H1 (cell line): Measurements from ENCODE around the gene ASB7. TPM values are rescaled to one million over a fixed set of nuclear protein-coding genes. Genes with fewer than 3 reads are reported as not detected.

Source experiments
- CTCF ChIA-PET: fragments of 300-600 bp; sonication (Branson Sonifier 250); formaldehyde crosslinking; loops from one replicate; lab custom pipeline; 2021; ENCODE audit not compliant: partially characterized antibody; lab: Charles Lee
- POLR2A ChIA-PET: fragments of 300-600 bp; sonication (Branson Sonifier 250); formaldehyde crosslinking; loops from one replicate; lab custom pipeline; 2021; ENCODE audit warnings: inconsistent platforms; ENCODE audit not compliant: partially characterized antibody; lab: Charles Lee
- DNase-seq, 2 experiments: peaks; one replicate each; pipeline versions ENCODE4 v3.0.0 to v3.0.0-alpha.2; 2010 to 2022; ENCODE audit warnings: low spot score in 2 of 2, low read depth in 1 of 2, mixed read lengths in 1 of 2
- FAIRE-seq: peaks from 2 replicates; lab custom pipeline; 2011; peaks lifted over from hg19 to GRCh38; lab: Jason Lieb, UNC
- H2AFZ ChIP-seq: 2 replicates; pipeline ENCODE4 v1.8.1; 2012; ENCODE audit warnings: low read length, inconsistent platforms
- H2AK5ac ChIP-seq: 2 replicates; pipeline ENCODE4 v1.6.1; 2013; ENCODE audit warnings: low read depth, low read length
- H2BK120ac ChIP-seq: replicated peaks from 2 replicates; pipeline ENCODE3; 2013; ENCODE audit warnings: low read depth, low read length, inconsistent platforms
- H2BK12ac ChIP-seq: 2 replicates; pipeline ENCODE4 v1.6.1; 2013; ENCODE audit warnings: low read depth, low read length
- H2BK15ac ChIP-seq: 2 replicates; pipeline ENCODE4 v1.6.1; 2013; ENCODE audit warnings: low read length
- H2BK20ac ChIP-seq: 2 replicates; pipeline ENCODE4 v1.6.1; 2013; ENCODE audit warnings: low read length
- H2BK5ac ChIP-seq: 2 replicates; pipeline ENCODE4 v1.6.1; 2013; ENCODE audit warnings: low read depth, low read length
- H3K14ac ChIP-seq: 2 replicates; pipeline ENCODE4 v1.6.1; 2013; ENCODE audit warnings: inconsistent platforms; ENCODE audit not compliant: insufficient read length
- H3K18ac ChIP-seq: 2 replicates; pipeline ENCODE4 v1.6.1; 2013; ENCODE audit warnings: low read length; ENCODE audit errors: extremely low read depth
- H3K23ac ChIP-seq: 2 replicates; pipeline ENCODE4 v1.6.1; 2013; ENCODE audit warnings: inconsistent platforms; ENCODE audit not compliant: insufficient read length
- H3K23me2 ChIP-seq: 2 replicates; pipeline ENCODE4 v1.6.1; 2013; ENCODE audit warnings: low read depth, low read length
- H3K27ac ChIP-seq: 2 replicates; pipeline ENCODE4 v1.6.1; 2011; ENCODE audit warnings: low read depth, low read length, inconsistent platforms
- H3K27me3 ChIP-seq, 4 experiments: replicated peaks in 1 of 4; 1 replicate in 1 of 4; 2 replicates in 3 of 4; pipeline versions ENCODE4 v1.6.1 to v1.8.1; 2011 to 2013; ENCODE audit warnings: low read length in 3 of 4, mild to moderate bottlenecking in 3 of 4, inconsistent platforms in 2 of 4, mixed read lengths in 2 of 4, moderate library complexity in 1 of 4; ENCODE audit not compliant: control insufficient read depth in 3 of 4, insufficient read depth in 3 of 4; ENCODE audit errors: extremely low read depth in 1 of 4
- H3K36me3 ChIP-seq, 4 experiments: 2 replicates each; pipeline versions ENCODE4 v1.6.1 to v1.8.1; 2011 to 2013; ENCODE audit warnings: mild to moderate bottlenecking in 4 of 4, low read length in 3 of 4, moderate library complexity in 2 of 4, control low read depth in 1 of 4, inconsistent platforms in 1 of 4; ENCODE audit not compliant: insufficient read depth in 4 of 4, control insufficient read depth in 2 of 4
- H3K4ac ChIP-seq: replicated peaks from 2 replicates; pipeline ENCODE3; 2013; ENCODE audit warnings: low read length, low read depth, mixed read lengths, inconsistent platforms; ENCODE audit not compliant: insufficient read length
- H3K4me1 ChIP-seq, 4 experiments: replicated peaks in 1 of 4; 1 replicate in 1 of 4; 2 replicates in 3 of 4; pipeline versions ENCODE4 v1.6.1 to v1.8.1; 2011 to 2013; ENCODE audit warnings: low read length in 3 of 4, inconsistent platforms in 2 of 4, mixed read lengths in 1 of 4; ENCODE audit not compliant: insufficient read depth in 4 of 4, control insufficient read depth in 3 of 4
- H3K4me2 ChIP-seq, 2 experiments: 2 replicates each; pipeline versions ENCODE4 v1.6.1 to v1.8.1; 2011 to 2013; ENCODE audit warnings: low read depth in 2 of 2, low read length in 2 of 2, control low read depth in 1 of 2, inconsistent platforms in 1 of 2, mild to moderate bottlenecking in 1 of 2; ENCODE audit not compliant: insufficient read depth in 1 of 2
- H3K4me3 ChIP-seq, 4 experiments: fragments of 200-600, 300-600 bp in 1 of 4; sonication (generic), shearing (Covaris generic), sonication (Bioruptor Twin) in 1 of 4; 2 replicates each; pipeline versions ENCODE4 v1.5.1 to v1.8.1; 2011 to 2016; ENCODE audit warnings: low read length in 4 of 4, low read depth in 3 of 4, control low read depth in 2 of 4, inconsistent platforms in 2 of 4, mild to moderate bottlenecking in 2 of 4, mixed read lengths in 1 of 4, moderate library complexity in 1 of 4; ENCODE audit not compliant: insufficient read depth in 2 of 4; ENCODE audit errors: extremely low read depth in 1 of 4
- H3K56ac ChIP-seq: replicated peaks from 2 replicates; pipeline ENCODE3; 2013; ENCODE audit warnings: low read depth, mild to moderate bottlenecking, mixed read lengths, low read length, inconsistent platforms; ENCODE audit not compliant: insufficient read length
- H3K79me1 ChIP-seq: 2 replicates; pipeline ENCODE4 v1.6.1; 2013; ENCODE audit warnings: low read depth, low read length, control low read depth
- H3K79me2 ChIP-seq, 2 experiments: 2 replicates each; pipeline versions ENCODE4 v1.6.1 to v1.8.1; 2012 to 2013; ENCODE audit warnings: low read length in 2 of 2, mild to moderate bottlenecking in 2 of 2, inconsistent platforms in 1 of 2; ENCODE audit not compliant: insufficient read depth in 2 of 2, control insufficient read depth in 1 of 2
- H3K9ac ChIP-seq, 4 experiments: replicated peaks in 1 of 4; 1 replicate in 1 of 4; 2 replicates in 3 of 4; pipeline versions ENCODE4 v1.6.1 to v1.8.1; 2011 to 2013; ENCODE audit warnings: low read depth in 3 of 4, low read length in 3 of 4, control low read depth in 2 of 4, mild to moderate bottlenecking in 2 of 4, moderate library complexity in 2 of 4, inconsistent platforms in 1 of 4; ENCODE audit errors: extremely low read depth in 1 of 4
- H3K9me3 ChIP-seq, 2 experiments: 2 replicates each; pipeline versions ENCODE4 v1.6.1 to v1.8.1; 2012 to 2013; ENCODE audit warnings: mild to moderate bottlenecking in 2 of 2, moderate library complexity in 2 of 2, control low read depth in 1 of 2, inconsistent platforms in 1 of 2, low read depth in 1 of 2, low read length in 1 of 2, mixed read lengths in 1 of 2; ENCODE audit not compliant: insufficient read depth in 2 of 2
- H4K20me1 ChIP-seq, 2 experiments: replicated peaks in 1 of 2; 2 replicates each; pipeline versions ENCODE3 to v1.8.1; 2011 to 2013; ENCODE audit warnings: inconsistent platforms in 2 of 2, low read length in 2 of 2, mild to moderate bottlenecking in 1 of 2; ENCODE audit not compliant: insufficient read depth in 2 of 2, control insufficient read depth in 1 of 2
- H4K5ac ChIP-seq: 2 replicates; pipeline ENCODE4 v1.6.1; 2013; ENCODE audit warnings: low read length, low read depth, mixed read lengths, inconsistent platforms; ENCODE audit not compliant: insufficient read length
- H4K8ac ChIP-seq: 2 replicates; pipeline ENCODE4 v1.8.0; 2013; ENCODE audit warnings: mild to moderate bottlenecking, moderate library complexity, low read length, inconsistent platforms; ENCODE audit not compliant: insufficient read depth; ENCODE audit errors: extremely low read depth
- H4K91ac ChIP-seq: replicated peaks from 2 replicates; pipeline ENCODE3; 2013; ENCODE audit warnings: low read length, mixed read lengths, inconsistent platforms; ENCODE audit not compliant: insufficient read length
- ATF2 ChIP-seq: IDR thresholded peaks from 2 replicates; pipeline ENCODE4 v1.6.1; 2012; ENCODE audit warnings: low read length, inconsistent platforms
- BACH1 ChIP-seq: IDR thresholded peaks from 2 replicates; pipeline ENCODE4 v1.6.1; 2012; ENCODE audit warnings: low read length, improper control_type of control experiment
- GTF2F1 ChIP-seq: IDR thresholded peaks from 2 replicates; pipeline ENCODE4 v1.6.1; 2012; ENCODE audit warnings: low read depth, low read length, improper control_type of control experiment, borderline replicate concordance
- HDAC6 ChIP-seq: IDR thresholded peaks from one replicate; pipeline ENCODE4 v1.7.1; 2012; ENCODE audit warnings: low read depth, mild to moderate bottlenecking, inconsistent platforms, low read length, moderate library complexity
- KDM1A ChIP-seq: fragments of 200-600, 300-600 bp; sonication (generic); IDR thresholded peaks from 2 replicates; pipeline ENCODE4 v1.7.1; 2016; ENCODE audit warnings: mild to moderate bottlenecking, low read length, borderline replicate concordance
- YY1 ChIP-seq: IDR thresholded peaks from 2 replicates; pipeline ENCODE4 v1.6.1; 2011; ENCODE audit warnings: low read depth, mild to moderate bottlenecking, low read length
- WGBS, 2 experiments: shearing (Covaris generic) in 1 of 2; methylation state at CpG; one replicate each; pipeline versions ENCODE4 v1.1.6 to v1.1.7; 2013 to 2015; ENCODE audit warnings: low lambda C conversion rate in 2 of 2, mixed read lengths in 2 of 2, inconsistent platforms in 1 of 2, low coverage in 1 of 2, missing lambda C conversion rate in 1 of 2; ENCODE audit not compliant: insufficient replicate concordance in 2 of 2, insufficient coverage in 1 of 2, insufficient read length in 1 of 2; ENCODE audit errors: extremely low coverage in 1 of 2, missing lambda C conversion rate in 1 of 2; 5-methylcytosine and 5-hydroxymethylcytosine counted together
- polyA plus RNA-seq, 7 experiments: library from polyadenylated mRNA; depleted of rRNA in 3 of 7; stranded (reverse) in 5 of 7; unstranded in 2 of 7; fragments of >200 nt in 5 of 7; fragments of 200-250 nt in 2 of 7; gene quantifications; 1 replicate in 5 of 7; 2 replicates in 1 of 7; 4 replicates in 1 of 7; pipeline versions ENCODE4 v1.2.1 to v1.2.3, GENCODE V29; 2011 to 2013; ENCODE audit warnings: missing spikeins in 2 of 7, mixed read lengths in 2 of 7
- total RNA-seq: library from RNA; stranded (reverse); fragmentation: NEBNext Ultra II Directional; extraction: Animal tissue kit (Norgen Biotek cat#: 25700); gene quantifications from 2 replicates; pipeline ENCODE4 v1.2.1, GENCODE V29; 2021

The ASB7 gene
- total and polyA plus RNA-seq, 2 of the 8 experiments (the other 6 are each of a cell fraction or from before 2014, with no cell fraction given), result 5.2 to 12.8 TPM

DNA sequence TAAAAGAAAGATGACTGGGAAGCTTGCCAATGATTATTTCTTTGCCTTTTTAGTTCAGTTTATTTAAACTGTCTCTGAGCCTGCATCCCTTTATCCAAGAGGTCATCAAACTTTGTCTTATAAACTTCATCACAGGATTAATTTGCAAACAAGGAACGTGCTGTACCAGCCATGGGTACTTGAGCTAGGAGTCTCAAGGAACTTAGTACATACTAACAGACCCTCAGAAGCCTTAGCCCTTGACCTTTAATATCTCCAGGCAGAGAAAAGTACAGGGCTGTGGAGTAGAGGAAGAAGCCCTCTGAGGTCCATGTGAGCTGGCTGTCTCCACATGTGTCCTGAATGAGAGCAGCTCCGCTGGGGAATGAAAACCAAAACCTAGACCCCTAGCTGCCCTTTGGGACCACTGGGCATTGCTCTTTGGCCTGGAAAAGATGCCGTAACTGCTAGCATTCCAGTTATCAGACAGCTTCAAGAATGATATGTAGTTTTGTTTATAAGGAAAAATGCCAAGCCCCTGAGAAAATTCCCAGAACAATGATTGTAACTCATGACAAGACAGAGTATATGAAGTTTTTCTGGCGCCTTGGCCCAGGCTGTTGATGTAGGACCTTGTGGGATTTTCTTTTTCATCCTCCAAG lies 92.1 kb downstream of the ASB7 start:
- ChIA-PET POLR2A (no interaction called here), CTCF (interaction anchor here (0.7 to 1.3 kb wide), 5 partner anchors 18 to 359 kb away, joined by 3 to 4 read pairs (median 3); no protein-coding TSS in a partner anchor)
- no peak for FAIRE-seq

More for the DNA sequence above, 92.1 kb downstream of the ASB7 start:
- Histone ChIP-seq H3K9ac (no peak overlapping the region), H4K5ac (no peak overlapping the region), H3K79me2 (no peaks in the 10 kb centered on the region), H2BK20ac (no peak overlapping the region), H3K79me1 (no peaks in the 10 kb centered on the region), H3K4ac (no peak overlapping the region), H4K8ac (no peak overlapping the region), H3K36me3 (no peaks in the 10 kb centered on the region), H4K91ac (no peak overlapping the region), H3K18ac (no peak overlapping the region), H3K27ac (no peak overlapping the region), H2AK5ac (no peak overlapping the region), H2BK120ac (no peak overlapping the region), H4K20me1 (no peaks in the 10 kb centered on the region), H2BK5ac (no peak overlapping the region), H3K14ac (no peak overlapping the region), H3K4me1 (no peaks in the 10 kb centered on the region), H3K4me2 (no peak overlapping the region), H3K9me3 (no peaks in the 10 kb centered on the region), H3K27me3 (no peaks in the 10 kb centered on the region), H2BK12ac (no peak overlapping the region), H2BK15ac (no peak overlapping the region), H3K4me3 (no peak overlapping the region), H3K23ac (no peak overlapping the region), H3K23me2 (no peaks in the 10 kb centered on the region), H2AFZ (no peak overlapping the region), H3K56ac (no peak overlapping the region)
- DNase-seq, result no peak
- 89% methylated on average over 4 of the region's 4 CpGs; no CpG with 5 or more reads in 1 of the 2 experiments for WGBS, 2 experiments
- TF ChIP-seq KDM1A, result no peak
- TF ChIP-seq BACH1, result no peak
- no peak for TF ChIP-seq GTF2F1
- no peak for TF ChIP-seq YY1
- TF ChIP-seq ATF2, result no peak
- TF ChIP-seq HDAC6, result no peak
